HAP-1 (cell line): ENCODE data around the gene POLE.

Experiments used
- DNase-seq, 2 experiments: peaks; one replicate each; pipeline ENCODE4 v3.0.0-alpha.2; 2016 to 2020; ENCODE audit warnings: low spot score in 2 of 2
- H3K27me3 ChIP-seq: fragments of 250-450 bp; sonication (Bioruptor Pico); 2 replicates; pipeline ENCODE4 v1.5.1; 2020; ENCODE audit warnings: low read depth, mild to moderate bottlenecking, moderate library complexity
- H3K36me3 ChIP-seq: fragments of 250-450 bp; sonication (Bioruptor Pico); replicated peaks from 2 replicates; pipeline ENCODE4 v1.5.1; 2020; ENCODE audit warnings: mild to moderate bottlenecking
- H3K4me1 ChIP-seq: fragments of 250-450 bp; sonication (Bioruptor Pico); 2 replicates; pipeline ENCODE4 v1.5.1; 2020; ENCODE audit warnings: mild to moderate bottlenecking
- H3K4me3 ChIP-seq: fragments of 250-450 bp; sonication (Bioruptor Pico); 2 replicates; pipeline ENCODE4 v1.5.1; 2020; ENCODE audit warnings: mild to moderate bottlenecking, moderate library complexity
- H3K9me3 ChIP-seq: fragments of 250-450 bp; sonication (Bioruptor Pico); 2 replicates; pipeline ENCODE4 v1.5.1; 2020; ENCODE audit warnings: mild to moderate bottlenecking, moderate library complexity
- in situ Hi-C: fragments of 300-500 bp; cut with MboI; formaldehyde crosslinking; loops from 3 replicates; pipeline ENCODE4 v1.14.3; 2020; ENCODE audit warnings: low sequenced_read_pairs, inconsistent platforms, mixed read lengths

The POLE gene

GRCh38 chr12:132629330-132629729, 57.8 kb downstream of the POLE start:
- Histone ChIP-seq H3K4me1 (no peaks in the 10 kb centered on the region), H3K9me3 (no peaks in the 10 kb centered on the region), H3K4me3 (no peak overlapping the region), H3K27me3 (no peaks in the 10 kb centered on the region), H3K36me3 (peaks cover 91% of the 10 kb centered on the region)
- DNase-seq: no peak
- in situ Hi-C loops: no loop called here

GRCh38 chr12:132625731-132626430, 61.3 kb downstream of the POLE start:
- no peaks in the 10 kb centered on the region for H3K4me1 ChIP-seq
- peaks cover 68% of the 10 kb centered on the region for H3K36me3 ChIP-seq
- H3K4me3 ChIP-seq: no peak overlapping the region
- no peaks in the 10 kb centered on the region for H3K9me3 ChIP-seq
- DNase-seq: no peak
- H3K27me3 ChIP-seq: no peaks in the 10 kb centered on the region
- in situ Hi-C loops: no loop called here

DNA sequence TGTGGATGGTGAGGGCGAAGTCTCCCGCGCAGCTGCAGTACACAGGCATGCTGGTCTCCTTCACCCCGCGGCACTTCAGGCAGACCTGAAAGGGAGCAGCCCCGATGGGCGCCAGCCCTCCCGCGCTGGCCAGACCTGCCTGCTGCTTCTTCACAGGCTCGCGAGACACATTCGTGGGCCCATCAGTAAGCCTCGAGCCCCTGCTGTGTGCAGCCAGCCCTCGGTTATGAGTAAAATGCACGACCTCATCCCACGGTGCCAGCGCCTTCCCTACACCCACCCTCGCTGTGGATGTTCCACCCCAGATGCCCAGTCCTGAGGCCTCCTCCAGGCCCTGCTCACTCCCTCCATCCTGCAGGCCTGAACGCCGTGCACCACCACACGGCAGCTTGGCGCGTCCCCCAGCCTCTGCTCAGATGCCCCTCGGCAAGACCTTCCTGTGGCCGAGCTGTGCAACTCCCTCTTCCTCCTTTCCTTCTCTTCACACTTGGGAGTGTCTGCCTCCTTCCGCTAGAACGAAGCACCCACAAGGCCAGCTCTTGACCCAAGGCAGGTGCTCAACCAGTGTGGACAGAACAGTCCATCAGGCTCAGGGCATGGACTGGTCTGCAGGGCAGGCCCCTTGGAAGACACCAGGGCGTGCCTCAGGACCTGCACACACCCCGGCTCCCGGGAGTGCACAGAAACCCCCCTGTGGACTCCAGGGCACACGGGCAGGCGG, 62.1 kb downstream of the POLE start:
- Histone ChIP-seq H3K27me3 (peaks cover 6% of the 10 kb centered on the region), H3K4me3 (no peak overlapping the region), H3K4me1 (no peaks in the 10 kb centered on the region), H3K36me3 (peaks cover 60% of the 10 kb centered on the region), H3K9me3 (no peaks in the 10 kb centered on the region)
- DNase-seq: no peak
- in situ Hi-C loops: no loop called here

- in situ Hi-C loops: no loop called here
- H3K36me3 ChIP-seq: peaks cover 52% of the 10 kb centered on the region
Observed at GRCh38 chr12:132624186-132624855, 62.8 kb downstream of the POLE start.

GRCh38 chr12:132623072-132623869, 63.9 kb downstream of the POLE start:
- in situ Hi-C loops: no loop called here
- Histone ChIP-seq H3K36me3 (peaks cover 46% of the 10 kb centered on the region), H3K4me3 (no peak overlapping the region), H3K27me3 (peaks cover 17% of the 10 kb centered on the region), H3K4me1 (no peaks in the 10 kb centered on the region), H3K9me3 (no peaks in the 10 kb centered on the region)
- DNase-seq: no peak

More at GRCh38 chr12:132624186-132624855, 62.8 kb downstream of the POLE start:
- Histone ChIP-seq H3K9me3 (no peaks in the 10 kb centered on the region), H3K4me3 (no peak overlapping the region), H3K27me3 (peaks cover 14% of the 10 kb centered on the region), H3K4me1 (no peaks in the 10 kb centered on the region)
- DNase-seq: no peak

GRCh38 chr12:132622437-132623071, 64.6 kb downstream of the POLE start:
- peaks cover 42% of the 10 kb centered on the region for H3K36me3 ChIP-seq
- no peaks in the 10 kb centered on the region for H3K4me1 ChIP-seq
- no peak overlapping the region for H3K4me3 ChIP-seq
- in situ Hi-C loops: no loop called here
- peaks cover 3% of the 10 kb centered on the region; the same call in 1 of the 2 replicates for H3K9me3 ChIP-seq
- no peak for DNase-seq
- H3K27me3 ChIP-seq: peaks cover 24% of the 10 kb centered on the region

- in situ Hi-C loops: no loop called here
- H3K4me3 ChIP-seq: no peak overlapping the region
- no peaks in the 10 kb centered on the region for H3K4me1 ChIP-seq
- peaks cover 35% of the 10 kb centered on the region for H3K36me3 ChIP-seq
- H3K27me3 ChIP-seq: peaks cover 31% of the 10 kb centered on the region
- H3K9me3 ChIP-seq: peaks cover 8% of the 10 kb centered on the region
- DNase-seq: no peak
Observed at GRCh38 chr12:132621657-132622435, 65.3 kb downstream of the POLE start.

DNA sequence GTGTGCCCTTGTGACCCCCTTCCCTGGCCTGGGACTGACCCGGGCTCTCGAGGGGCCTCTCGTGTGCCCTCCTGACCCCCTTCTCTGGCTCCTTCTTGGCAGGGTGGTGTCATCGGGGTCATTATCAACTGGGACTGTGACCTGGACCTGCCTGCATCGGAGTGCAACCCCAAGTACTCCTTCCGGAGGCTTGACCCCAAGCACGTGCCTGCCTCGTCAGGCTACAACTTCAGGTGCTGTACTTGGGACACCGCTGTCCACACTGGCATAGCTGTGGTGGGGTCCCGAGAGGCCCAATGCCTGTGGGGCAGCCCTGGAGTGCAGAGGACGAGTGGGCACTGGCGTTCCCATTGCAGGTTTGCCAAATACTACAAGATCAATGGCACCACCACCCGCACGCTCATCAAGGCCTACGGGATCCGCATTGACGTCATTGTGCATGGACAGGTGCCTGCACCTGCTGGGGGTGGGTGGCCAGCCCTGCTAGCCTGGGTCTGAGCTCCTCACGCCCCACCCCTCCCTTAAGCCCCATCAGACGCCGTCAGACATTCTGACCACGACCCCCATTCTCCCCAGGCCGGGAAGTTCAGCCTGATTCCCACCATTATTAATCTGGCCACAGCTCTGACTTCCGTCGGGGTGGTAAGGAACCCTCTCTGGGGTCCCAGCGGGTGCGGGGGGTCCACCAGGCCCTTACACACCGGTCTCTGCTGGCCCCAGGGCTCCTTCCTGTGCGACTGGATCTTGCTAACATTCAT, 66.1 kb downstream of the POLE start:
- in situ Hi-C loops: no loop called here
- H3K4me1 ChIP-seq: no peaks in the 10 kb centered on the region
- no peak overlapping the region for H3K4me3 ChIP-seq
- DNase-seq: no peak
- H3K9me3 ChIP-seq: peaks cover 10% of the 10 kb centered on the region
- H3K27me3 ChIP-seq: peaks cover 37% of the 10 kb centered on the region
- peaks cover 27% of the 10 kb centered on the region for H3K36me3 ChIP-seq

GRCh38 chr12:132620113-132620898, 66.8 kb downstream of the POLE start:
- peaks cover 19% of the 10 kb centered on the region for H3K36me3 ChIP-seq
- DNase-seq: no peak
- no peak overlapping the region for H3K4me3 ChIP-seq
- H3K27me3 ChIP-seq: peaks cover 45% of the 10 kb centered on the region
- H3K9me3 ChIP-seq: peaks cover 10% of the 10 kb centered on the region
- H3K4me1 ChIP-seq: no peaks in the 10 kb centered on the region
- in situ Hi-C loops: no loop called here

- Histone ChIP-seq H3K36me3 (peaks cover 12% of the 10 kb centered on the region), H3K9me3 (peaks cover 10% of the 10 kb centered on the region), H3K4me1 (no peaks in the 10 kb centered on the region), H3K27me3 (peaks cover 49% of the 10 kb centered on the region), H3K4me3 (no peak overlapping the region)
- no peak for DNase-seq
- in situ Hi-C loops: no loop called here
Observed at GRCh38 chr12:132619386-132620112, 67.6 kb downstream of the POLE start.

- H3K9me3 ChIP-seq: peaks cover 10% of the 10 kb centered on the region
- no peak overlapping the region for H3K4me3 ChIP-seq
- DNase-seq: no peak
- in situ Hi-C loops: no loop called here
- no peaks in the 10 kb centered on the region for H3K4me1 ChIP-seq
- H3K36me3 ChIP-seq: peaks cover 6% of the 10 kb centered on the region
- H3K27me3 ChIP-seq: peaks cover 49% of the 10 kb centered on the region
Observed at GRCh38 chr12:132619071-132619385, 68.1 kb downstream of the POLE start.
